ENCODE measurements around the gene ANK3. TPM values are rescaled to one million over a fixed set of nuclear protein-coding genes. Genes with fewer than 3 reads are reported as not detected.

ANK3 gene
- total RNA-seq, 2 experiments from 2014 or later = 15.0 to 19.1 TPM

DNA sequence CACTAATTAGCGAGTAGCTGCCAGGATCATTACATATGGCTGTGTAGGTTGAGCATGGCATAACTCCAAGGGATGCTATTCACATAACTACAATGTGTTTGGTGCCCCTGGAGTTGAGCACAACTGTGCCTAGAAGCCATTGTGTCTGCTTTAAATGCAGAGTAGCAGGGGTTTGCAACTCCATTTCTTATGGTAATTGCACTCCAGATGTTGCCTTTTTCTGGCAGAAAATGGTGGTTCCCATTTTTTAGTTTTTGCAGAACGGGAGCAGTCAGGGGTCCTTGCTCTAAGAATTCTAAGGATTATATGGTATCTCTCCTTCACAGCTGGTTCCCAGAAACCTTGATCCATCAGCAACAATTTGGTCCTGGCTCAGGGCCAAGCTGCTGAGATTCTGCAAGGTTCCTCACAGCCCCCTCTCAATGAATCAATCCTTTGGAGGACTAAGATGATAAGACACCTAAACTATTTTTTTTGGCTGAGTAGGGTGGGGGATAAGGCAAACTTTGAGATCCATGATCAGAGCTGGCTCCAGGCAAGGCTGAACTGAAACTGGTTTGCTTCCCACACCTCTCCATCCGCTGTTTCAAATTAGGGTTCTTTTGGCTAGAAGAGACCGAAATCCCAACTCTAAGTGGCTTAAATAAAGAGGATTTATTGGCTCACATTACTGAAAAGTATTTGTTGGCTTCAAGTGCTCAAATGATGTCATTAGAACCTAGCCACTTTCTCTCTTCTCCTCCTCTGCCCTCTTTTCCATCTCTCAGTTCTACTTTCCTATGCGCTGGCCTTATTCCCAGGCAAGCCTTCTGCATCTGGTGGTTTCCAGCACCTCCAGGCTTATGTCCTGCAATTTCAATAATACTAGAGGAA lies 385.8 kb downstream of the ANK3 start:
- CTCF ChIA-PET = no interaction called here
- POLR2A ChIA-PET = no interaction called here
- Mint-ChIP-seq H3K36me3 (ENCODE audit: low read depth) (peaks cover 7% of the 10 kb centered on the region), H3K27me3 (no peaks in the 10 kb centered on the region), H3K27ac (no peak overlapping the region), H3K4me3 (no peak overlapping the region), H3K9me3 (peaks cover 8% of the 10 kb centered on the region), H3K4me1 (peaks cover 15% of the 10 kb centered on the region)
- no peak for DNase-seq

- H3K4me3 Mint-ChIP-seq = no peak overlapping the region
- POLR2A ChIA-PET = no interaction called here
Measured at GRCh38 chr10:60000747-60001146, 388.9 kb downstream of the ANK3 start.

GRCh38 chr10:59997827-59998525 lies 391.7 kb downstream of the ANK3 start:
- Mint-ChIP-seq H3K36me3 (ENCODE audit: low read depth) (peaks cover 7% of the 10 kb centered on the region), H3K27ac (no peak overlapping the region), H3K27me3 (peaks cover 4% of the 10 kb centered on the region), H3K4me3 (no peak overlapping the region), H3K9me3 (peaks cover 11% of the 10 kb centered on the region), H3K4me1 (peaks cover 15% of the 10 kb centered on the region)
- CTCF ChIA-PET = interaction anchor here (1.0 kb wide), 1 partner anchor 92 kb away, joined by 4 read pairs; the partner anchor contains the start of gene CCDC6
- no peak for DNase-seq
- POLR2A ChIA-PET = no interaction called here

More at GRCh38 chr10:60000747-60001146, 388.9 kb downstream of the ANK3 start:
- Mint-ChIP-seq H3K36me3 (ENCODE audit: low read depth) (peaks cover 7% of the 10 kb centered on the region), H3K27ac (peak overlapping the region; percentile 55), H3K27me3 (no peaks in the 10 kb centered on the region), H3K9me3 (peaks cover 11% of the 10 kb centered on the region), H3K4me1 (peaks cover 15% of the 10 kb centered on the region)
- no peak for DNase-seq
- CTCF ChIA-PET = interaction anchor here (0.7 kb wide), 1 partner anchor 136 kb away, joined by 3 read pairs; no protein-coding TSS in a partner anchor

DNA sequence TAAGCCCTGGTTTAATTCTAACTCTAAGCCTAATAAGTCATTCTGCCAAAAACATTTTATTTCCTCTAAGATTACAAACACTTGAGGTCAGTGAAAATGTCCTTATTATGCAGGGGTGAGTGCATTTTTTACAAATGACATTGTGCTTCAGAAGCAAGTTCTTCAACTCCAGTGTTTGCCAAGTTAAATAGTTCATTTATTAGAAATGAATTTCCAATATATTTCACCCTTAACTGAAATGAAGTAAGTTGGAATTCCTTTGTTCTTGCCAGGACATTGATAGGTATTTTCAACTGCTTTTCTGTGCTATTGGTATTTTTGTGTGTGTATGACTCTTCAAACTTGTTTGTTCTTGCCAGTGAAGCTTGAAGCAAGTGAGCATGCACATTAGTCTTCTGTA lies 393.8 kb downstream of the ANK3 start:
- Mint-ChIP-seq H3K27me3 (peaks cover 9% of the 10 kb centered on the region), H3K36me3 (ENCODE audit: low read depth) (peaks cover 7% of the 10 kb centered on the region), H3K27ac (no peak overlapping the region), H3K4me1 (peaks cover 17% of the 10 kb centered on the region), H3K9me3 (peaks cover 11% of the 10 kb centered on the region), H3K4me3 (no peak overlapping the region)
- no peak for DNase-seq
- POLR2A ChIA-PET = no interaction called here
- CTCF ChIA-PET = no interaction called here

- H3K9me3 Mint-ChIP-seq = peaks cover 4% of the 10 kb centered on the region
- no peak for DNase-seq
- no peak overlapping the region for H3K4me3 Mint-ChIP-seq
- CTCF ChIA-PET = no interaction called here
- H3K4me1 Mint-ChIP-seq = peaks cover 4% of the 10 kb centered on the region
- H3K27me3 Mint-ChIP-seq = peaks cover 19% of the 10 kb centered on the region
- H3K27ac Mint-ChIP-seq = no peak overlapping the region
- POLR2A ChIA-PET = no interaction called here
- no peaks in the 10 kb centered on the region for H3K36me3 Mint-ChIP-seq (ENCODE audit: low read depth)
Measured at GRCh38 chr10:59993931-59994330, 395.7 kb downstream of the ANK3 start.

DNA sequence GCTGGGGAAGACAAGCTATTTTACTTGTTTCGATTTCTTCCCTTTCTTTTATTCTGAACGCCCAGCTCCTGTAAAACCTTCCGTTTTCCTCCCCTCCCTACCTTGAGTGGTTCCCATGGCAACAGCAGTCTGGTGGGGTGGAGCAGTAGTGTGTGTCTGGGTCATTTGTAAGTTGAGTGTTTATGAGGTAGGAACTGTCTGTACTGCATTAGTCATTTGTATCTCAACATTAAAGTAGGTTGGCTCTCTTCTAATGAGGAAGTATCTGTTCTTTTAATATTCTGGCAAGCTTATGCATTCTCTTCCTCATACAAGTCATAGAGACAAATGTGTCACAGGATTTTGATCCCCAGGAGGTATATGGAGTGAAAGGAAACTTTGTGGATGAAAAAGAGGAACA lies 398.0 kb downstream of the ANK3 start:
- no peak for DNase-seq
- ChIA-PET CTCF (interaction anchor here (0.5 kb wide), 1 partner anchor 60 kb away, joined by 4 read pairs; no protein-coding TSS in a partner anchor), POLR2A (no interaction called here)
- Mint-ChIP-seq H3K4me1 (peaks cover 4% of the 10 kb centered on the region), H3K9me3 (peaks cover 4% of the 10 kb centered on the region), H3K36me3 (ENCODE audit: low read depth) (no peaks in the 10 kb centered on the region), H3K27me3 (peaks cover 33% of the 10 kb centered on the region), H3K4me3 (no peak overlapping the region), H3K27ac (no peak overlapping the region)

- no peak for DNase-seq
- Mint-ChIP-seq H3K9me3 (peaks cover 4% of the 10 kb centered on the region), H3K27me3 (peaks cover 37% of the 10 kb centered on the region), H3K4me1 (peaks cover 4% of the 10 kb centered on the region), H3K36me3 (ENCODE audit: low read depth) (no peaks in the 10 kb centered on the region), H3K4me3 (no peak overlapping the region), H3K27ac (no peak overlapping the region)
- POLR2A ChIA-PET = no interaction called here
- CTCF ChIA-PET = interaction anchor here (0.5 kb wide), 1 partner anchor 60 kb away, joined by 4 read pairs; no protein-coding TSS in a partner anchor
Measured at GRCh38 chr10:59991117-59991516, 398.6 kb downstream of the ANK3 start.

GRCh38 chr10:59985639-59986038 lies 404.0 kb downstream of the ANK3 start:
- POLR2A ChIA-PET = no interaction called here
- Mint-ChIP-seq H3K27ac (no peak overlapping the region), H3K4me1 (no peaks in the 10 kb centered on the region), H3K4me3 (no peak overlapping the region), H3K27me3 (peaks cover 32% of the 10 kb centered on the region), H3K9me3 (peaks cover 4% of the 10 kb centered on the region), H3K36me3 (ENCODE audit: low read depth) (no peaks in the 10 kb centered on the region)
- no peak for DNase-seq
- CTCF ChIA-PET = no interaction called here

DNA sequence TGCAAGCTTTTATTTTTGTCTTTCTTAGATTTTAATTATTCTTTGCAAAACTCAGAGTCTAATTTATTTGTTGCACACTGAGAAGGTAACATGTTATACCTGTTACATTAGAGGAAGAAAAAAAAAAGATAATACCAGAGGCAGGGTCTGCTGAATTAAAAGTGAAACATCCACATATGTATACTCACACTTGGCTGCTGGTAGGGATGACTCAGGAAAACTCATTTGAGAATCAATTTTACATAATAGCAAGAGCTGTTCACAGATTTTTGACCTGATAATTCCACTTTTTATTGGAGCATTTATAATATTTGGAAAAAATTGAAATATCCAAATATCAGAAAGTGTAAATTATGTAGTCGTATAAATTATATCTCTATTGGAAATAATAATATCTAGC lies 405.3 kb downstream of the ANK3 start:
- ChIA-PET CTCF (no interaction called here), POLR2A (no interaction called here)
- Mint-ChIP-seq H3K4me3 (no peak overlapping the region), H3K4me1 (no peaks in the 10 kb centered on the region), H3K9me3 (peaks cover 6% of the 10 kb centered on the region), H3K36me3 (ENCODE audit: low read depth) (no peaks in the 10 kb centered on the region), H3K27ac (no peak overlapping the region), H3K27me3 (peaks cover 30% of the 10 kb centered on the region)
- DNase-seq = no peak

- ChIA-PET POLR2A (no interaction called here), CTCF (no interaction called here)
- H3K9me3 Mint-ChIP-seq = peaks cover 19% of the 10 kb centered on the region
- no peaks in the 10 kb centered on the region for H3K36me3 Mint-ChIP-seq (ENCODE audit: low read depth)
- DNase-seq = no peak
- peaks cover 7% of the 10 kb centered on the region for H3K27me3 Mint-ChIP-seq
- no peak overlapping the region for H3K27ac Mint-ChIP-seq
- H3K4me1 Mint-ChIP-seq = no peaks in the 10 kb centered on the region
- H3K4me3 Mint-ChIP-seq = no peak overlapping the region
Measured at GRCh38 chr10:59980356-59980755, 409.3 kb downstream of the ANK3 start.

DNA sequence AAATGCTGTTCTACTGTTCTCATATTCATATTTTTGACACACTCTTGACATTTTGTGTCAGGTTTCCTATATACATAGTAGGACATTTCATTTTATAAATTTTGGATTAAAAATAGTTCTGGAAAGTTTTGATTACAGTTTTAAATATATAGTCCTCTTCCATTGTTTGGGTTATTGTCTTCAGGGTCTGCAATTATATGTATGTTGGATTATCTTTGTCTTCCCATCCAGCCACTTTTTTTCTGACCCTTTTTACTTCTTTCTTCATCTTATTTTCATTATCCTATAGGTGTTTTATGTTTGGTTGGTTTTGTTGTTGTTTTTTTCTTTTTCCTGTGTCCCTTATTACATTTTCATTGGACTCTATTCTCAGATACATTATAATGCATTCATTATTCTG lies 412.2 kb downstream of the ANK3 start:
- CTCF ChIA-PET = no interaction called here
- no peaks in the 10 kb centered on the region for H3K36me3 Mint-ChIP-seq (ENCODE audit: low read depth)
- H3K27ac Mint-ChIP-seq = no peak overlapping the region
- peaks cover 19% of the 10 kb centered on the region for H3K9me3 Mint-ChIP-seq
- H3K4me3 Mint-ChIP-seq = no peak overlapping the region
- DNase-seq = no peak
- peaks cover 7% of the 10 kb centered on the region for H3K27me3 Mint-ChIP-seq
- H3K4me1 Mint-ChIP-seq = no peaks in the 10 kb centered on the region
- POLR2A ChIA-PET = no interaction called here

GRCh38 chr10:59976909-59977308 lies 412.8 kb downstream of the ANK3 start:
- H3K9me3 Mint-ChIP-seq = peaks cover 19% of the 10 kb centered on the region
- CTCF ChIA-PET = interaction anchor here (0.6 kb wide), 1 partner anchor 484 kb away, joined by 3 read pairs; no protein-coding TSS in a partner anchor
- H3K36me3 Mint-ChIP-seq (ENCODE audit: low read depth) = no peaks in the 10 kb centered on the region
- POLR2A ChIA-PET = no interaction called here
- H3K27me3 Mint-ChIP-seq = peaks cover 7% of the 10 kb centered on the region
- H3K4me3 Mint-ChIP-seq = no peak overlapping the region
- H3K4me1 Mint-ChIP-seq = no peaks in the 10 kb centered on the region
- DNase-seq = no peak
- no peak overlapping the region for H3K27ac Mint-ChIP-seq

All from activated CD4-positive, alpha-beta memory T cell treated with anti-CD3 and anti-CD28 coated beads, Interleukin-2, amount 10 ng/mL, durations not matched to agents 7 days and 5 days (primary cell).